GM19239 (cell line): ENCODE results near the gene MAP3K4.

Experiments
- DNase-seq: peaks from one replicate; pipeline ENCODE4 v3.0.0; 2011; ENCODE audit warnings: low spot score; ENCODE audit not compliant: insufficient read length
- FAIRE-seq: peaks from 2 replicates; lab custom pipeline; 2011; peaks lifted over from hg19 to GRCh38; lab: Jason Lieb, UNC

MAP3K4 gene

GRCh38 chr6:160991406-160992060 is at the start of gene MAP3K4:
TSS of gene MAP3K4 (plus strand) at chr6:160991769. CDS start at chr6:160991932, 163 bp downstream.
- FAIRE-seq (peak; percentile 28), DNase-seq (peak; percentile 62)

GRCh38 chr6:160943997-160944396 is 47.6 kb upstream of the MAP3K4 start:
- FAIRE-seq (no peak), DNase-seq (no peak)

GRCh38 chr6:160945516-160946177 is 45.9 kb upstream of the MAP3K4 start:
- no peak for FAIRE-seq
- no peak for DNase-seq

GRCh38 chr6:160949531-160949930 is 42.0 kb upstream of the MAP3K4 start:
- no peak for FAIRE-seq
- DNase-seq, result no peak

GRCh38 chr6:160950507-160950906 is 41.1 kb upstream of the MAP3K4 start:
- FAIRE-seq, result no peak
- DNase-seq, result no peak

- no peak for FAIRE-seq
Observed at GRCh38 chr6:160951187-160952030, 40.2 kb upstream of the MAP3K4 start.

GRCh38 chr6:160952633-160953281 is 38.8 kb upstream of the MAP3K4 start:
- DNase-seq, result no peak
- FAIRE-seq, result no peak

More at GRCh38 chr6:160951187-160952030, 40.2 kb upstream of the MAP3K4 start:
- DNase-seq, result no peak

GRCh38 chr6:160955508-160956295 is 35.9 kb upstream of the MAP3K4 start:
- FAIRE-seq (no peak), DNase-seq (no peak)

GRCh38 chr6:160956300-160957035 is 35.1 kb upstream of the MAP3K4 start:
- FAIRE-seq, result no peak
- no peak for DNase-seq

- FAIRE-seq (no peak), DNase-seq (no peak)
Observed at GRCh38 chr6:160959726-160960435, 31.7 kb upstream of the MAP3K4 start.

GRCh38 chr6:160960839-160961238 is 30.7 kb upstream of the MAP3K4 start:
- FAIRE-seq (no peak), DNase-seq (no peak)

GRCh38 chr6:160962835-160963623 is 28.5 kb upstream of the MAP3K4 start:
- no peak for DNase-seq
- FAIRE-seq, result no peak

GRCh38 chr6:160963651-160964050 is 27.9 kb upstream of the MAP3K4 start:
- FAIRE-seq (no peak), DNase-seq (no peak)

GRCh38 chr6:160965893-160966292 is 25.7 kb upstream of the MAP3K4 start:
- DNase-seq (no peak), FAIRE-seq (no peak)

GRCh38 chr6:160966493-160967229 is 24.9 kb upstream of the MAP3K4 start:
- DNase-seq (no peak), FAIRE-seq (no peak)

GRCh38 chr6:160967351-160967750 is 24.2 kb upstream of the MAP3K4 start:
- no peak for FAIRE-seq
- no peak for DNase-seq

GRCh38 chr6:160967833-160968232 is 23.7 kb upstream of the MAP3K4 start:
- FAIRE-seq (no peak), DNase-seq (no peak)
